ENCODE results near the gene SLC13A4.
"Not testable (repeated sequence)": the region's sequence is repeated elsewhere in the genome, so short reads cannot be mapped to it uniquely, and the experiment has no call there.

The SLC13A4 gene

DNA sequence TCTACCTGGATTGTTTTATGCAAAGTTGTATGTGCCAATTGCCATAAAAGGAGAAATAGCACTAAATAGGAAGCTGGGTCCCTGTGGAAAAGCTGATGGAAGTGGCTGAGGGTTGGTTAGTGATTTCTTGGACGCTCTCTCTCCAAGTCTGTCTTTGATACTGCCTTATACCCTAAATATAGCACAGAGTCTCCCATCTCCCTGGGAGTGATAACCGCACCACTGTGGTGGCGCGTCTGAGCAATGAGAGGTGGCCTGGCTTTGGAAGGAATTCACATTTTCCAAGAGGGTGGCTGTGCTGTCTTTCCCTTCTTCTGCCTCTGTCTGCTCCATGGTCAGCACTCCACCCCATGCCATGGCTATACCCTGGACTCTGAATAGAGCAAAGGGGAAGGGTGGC is 34.4 kb downstream of the SLC13A4 start:
- no peak for DNase-seq (ENCODE audit: low read depth)

DNA sequence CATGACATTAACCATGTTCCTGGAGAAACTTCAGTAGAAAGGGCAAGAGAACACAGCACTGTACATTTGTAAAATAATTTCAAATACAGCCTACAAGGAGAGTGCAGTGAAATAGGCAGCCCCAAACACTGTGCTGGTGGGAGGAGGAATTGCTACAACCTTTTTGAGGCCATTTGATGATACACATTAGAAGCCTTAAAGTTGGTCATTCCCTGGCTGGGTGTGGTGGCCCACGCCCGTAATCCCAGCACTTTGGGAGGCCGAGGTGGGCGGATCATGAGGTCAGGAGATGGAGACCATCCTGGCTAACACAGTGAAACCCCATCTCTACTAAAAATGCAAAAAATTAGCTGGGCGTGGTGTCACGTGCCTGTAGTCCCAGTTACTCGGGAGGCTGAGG is 35.4 kb downstream of the SLC13A4 start:
- DNase-seq (ENCODE audit: low read depth), result not testable (repeated sequence)

GRCh38 chr7:135692055-135692454 is 35.9 kb downstream of the SLC13A4 start:
- DNase-seq (ENCODE audit: low read depth), result no peak

GRCh38 chr7:135690566-135690965 is 37.4 kb downstream of the SLC13A4 start:
- DNase-seq (ENCODE audit: low read depth), result no peak

DNA sequence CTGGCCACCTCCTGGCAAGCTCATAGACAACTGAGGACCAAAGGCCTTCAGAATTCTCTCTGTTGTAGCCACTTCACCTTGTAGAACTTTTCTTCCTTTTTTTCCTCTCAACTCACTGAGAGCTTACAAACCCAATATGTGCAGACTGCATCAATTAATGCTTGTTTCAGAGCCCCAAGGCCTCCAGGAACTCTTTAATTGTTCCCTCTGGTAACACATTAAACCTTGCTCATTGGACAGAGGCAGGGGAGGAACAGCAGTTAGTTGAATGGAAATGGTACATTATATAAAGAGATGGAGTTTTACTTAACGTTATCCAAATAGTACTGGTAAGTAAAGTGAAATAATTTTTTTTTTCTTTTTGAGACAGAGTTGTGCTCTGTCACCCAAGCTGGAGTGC is 40.5 kb downstream of the SLC13A4 start:
- no peak for DNase-seq (ENCODE audit: low read depth)

GRCh38 chr7:135685306-135686084 is 42.5 kb downstream of the SLC13A4 start:
- DNase-seq (ENCODE audit: low read depth), result no peak

GRCh38 chr7:135684699-135685098 is 43.3 kb downstream of the SLC13A4 start:
- DNase-seq (ENCODE audit: low read depth), result no peak

DNA sequence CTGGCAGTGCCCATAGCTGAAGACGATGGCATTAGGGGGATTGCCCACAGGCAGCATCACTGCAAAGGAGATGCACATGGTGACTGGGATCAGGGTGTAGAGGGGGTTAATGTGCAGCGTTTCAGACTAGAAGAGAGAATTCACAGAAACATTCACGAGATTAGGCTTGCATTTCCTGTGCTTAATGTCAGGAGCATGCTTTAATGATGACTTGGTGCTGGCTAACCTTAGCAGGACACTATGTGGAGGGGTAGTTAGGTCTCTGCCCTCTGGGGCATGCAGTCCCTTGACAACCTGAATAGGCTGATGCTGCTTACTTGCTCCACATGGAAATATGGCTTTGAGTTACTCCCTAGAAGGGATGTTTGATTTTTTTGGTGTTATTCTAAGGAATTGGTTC is 43.9 kb downstream of the SLC13A4 start:
- DNase-seq (ENCODE audit: low read depth), result no peak

GRCh38 chr7:135683609-135684008 is 44.4 kb downstream of the SLC13A4 start:
- DNase-seq (ENCODE audit: low read depth), result no peak

DNA sequence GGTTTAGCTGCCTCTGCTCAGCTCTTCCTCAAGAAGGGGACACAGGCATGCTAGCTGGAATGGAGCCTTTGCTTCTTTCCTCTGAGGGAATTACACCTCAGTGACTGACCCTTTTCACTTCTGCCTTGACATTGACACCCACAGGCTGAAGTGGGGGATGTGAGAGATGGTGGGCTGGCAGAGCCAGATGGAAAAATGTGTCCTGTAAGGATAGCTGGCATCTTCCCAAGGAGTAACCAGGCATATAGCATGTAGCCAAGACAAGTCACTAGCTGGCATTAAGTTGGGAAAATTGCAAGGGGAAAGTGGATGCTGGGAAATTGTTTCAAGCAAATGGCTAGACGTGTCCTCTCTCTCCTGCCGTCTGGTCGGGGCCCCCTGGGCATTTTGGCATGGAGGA is 45.8 kb downstream of the SLC13A4 start:
- no peak for DNase-seq (ENCODE audit: low read depth)

GRCh38 chr7:135681762-135682161 is 46.2 kb downstream of the SLC13A4 start:
- no peak for DNase-seq (ENCODE audit: low read depth)

GRCh38 chr7:135678612-135679575 is 49.1 kb downstream of the SLC13A4 start:
- DNase-seq (ENCODE audit: low read depth), result no peak

DNA sequence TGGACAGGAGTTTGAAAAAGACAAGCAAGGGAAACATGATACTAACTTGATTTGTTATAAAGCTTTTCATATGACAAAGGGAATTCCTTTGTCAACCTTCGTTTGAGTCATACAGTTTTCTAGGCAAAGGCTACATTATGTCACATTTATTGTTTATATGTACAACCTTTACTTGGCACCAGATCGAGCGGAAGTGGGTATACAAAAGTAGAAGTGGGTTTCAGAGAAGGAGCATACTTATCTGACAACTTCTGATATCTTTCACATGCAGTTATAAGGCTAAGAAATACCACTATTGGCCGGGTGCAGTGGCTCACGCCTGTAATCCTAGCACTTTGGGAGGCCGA is 54.7 kb downstream of the SLC13A4 start:
- DNase-seq (ENCODE audit: low read depth), result no peak

- DNase-seq (ENCODE audit: low read depth), result no peak
These were observed 55.2 kb downstream of the SLC13A4 start for GRCh38 chr7:135672560-135673359.

DNA sequence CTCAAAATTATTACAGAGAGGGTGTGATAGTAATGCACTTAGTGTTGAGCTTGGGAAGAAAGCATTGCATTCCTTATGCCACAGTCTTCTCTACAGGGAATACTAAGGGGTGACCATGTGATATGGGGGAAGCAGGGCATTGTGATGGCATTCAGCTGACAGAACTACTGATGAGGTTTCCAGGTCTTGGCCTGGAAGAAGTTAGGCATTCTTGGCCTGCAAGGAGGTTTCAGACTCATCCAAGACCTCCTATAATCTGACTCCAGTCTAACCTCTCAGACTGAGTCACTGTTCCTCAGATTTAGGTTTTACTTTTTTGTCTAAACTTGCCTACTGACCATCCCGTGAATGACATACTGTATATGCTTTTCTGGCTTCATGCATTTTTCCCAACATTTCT is 57.8 kb downstream of the SLC13A4 start:
- no peak for DNase-seq (ENCODE audit: low read depth)

DNA sequence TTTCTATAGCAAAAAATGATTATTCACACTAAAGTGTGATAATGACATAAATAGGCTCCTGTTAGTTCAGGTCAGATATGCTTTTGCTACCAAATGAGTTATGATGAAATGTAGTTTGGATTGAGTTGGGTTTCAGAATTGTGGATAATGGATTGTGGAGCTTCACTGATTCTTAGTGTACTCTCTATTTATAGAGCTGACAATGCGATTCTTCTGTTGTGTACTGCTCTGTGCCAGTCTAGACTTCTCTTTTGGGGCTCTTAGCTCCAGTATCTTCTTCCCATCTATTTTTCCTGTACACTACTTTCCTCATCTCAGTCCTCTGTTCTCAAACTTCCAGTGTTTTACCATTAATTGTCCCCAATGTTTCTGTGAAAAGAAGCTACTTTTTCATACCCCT is 58.2 kb downstream of the SLC13A4 start:
- DNase-seq (ENCODE audit: low read depth), result no peak

DNA sequence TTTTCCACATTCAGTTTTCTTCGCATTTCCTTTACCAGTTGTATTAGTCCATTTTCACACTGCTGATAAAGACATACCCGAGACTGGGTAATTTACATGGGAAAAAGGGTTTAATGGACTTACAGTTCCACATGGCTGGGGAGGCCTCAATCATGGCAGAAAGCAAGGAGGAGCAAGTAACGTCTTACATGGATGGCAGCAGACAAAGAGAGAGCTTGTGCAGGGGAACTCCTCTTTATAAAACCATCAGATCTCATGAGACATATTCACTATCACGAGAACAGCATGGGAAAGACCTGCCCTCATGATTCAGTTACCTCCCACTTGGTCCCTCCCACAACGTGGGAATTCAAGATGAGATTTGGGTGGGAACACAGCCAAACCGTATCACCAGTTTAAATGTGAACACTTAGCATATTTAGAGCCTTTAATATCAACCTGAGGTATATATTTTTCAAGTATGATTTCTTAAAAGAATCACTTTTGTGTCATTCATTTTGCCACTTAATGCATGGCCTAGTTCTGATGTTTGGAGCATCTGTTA is 59.1 kb downstream of the SLC13A4 start:
- DNase-seq (ENCODE audit: low read depth), result not testable (repeated sequence)

GRCh38 chr7:135667626-135668025 is 60.4 kb downstream of the SLC13A4 start:
- not testable (repeated sequence) for DNase-seq (ENCODE audit: low read depth)

GRCh38 chr7:135666846-135667245 is 61.1 kb downstream of the SLC13A4 start:
- DNase-seq (ENCODE audit: low read depth), result no peak

GRCh38 chr7:135666156-135666555 is 61.8 kb downstream of the SLC13A4 start:
- no peak for DNase-seq (ENCODE audit: low read depth)

GRCh38 chr7:135665042-135665441 is 62.9 kb downstream of the SLC13A4 start:
- no peak for DNase-seq (ENCODE audit: low read depth)

GRCh38 chr7:135664046-135664589 is 63.9 kb downstream of the SLC13A4 start:
- no peak for DNase-seq (ENCODE audit: low read depth)

Measured in T follicular helper cell (primary cell).